HG03025 (cell line): Measurements from ENCODE around the gene PDLIM1.

ENCODE experiments used
- ATAC-seq: cut with Tn5 transposase; IDR thresholded peaks from one replicate; pipeline ENCODE4 v1.9.1; 2021; ENCODE audit warnings: mild to moderate bottlenecking, moderate library complexity; ENCODE audit not compliant: unreplicated experiment, low FRiP score

Gene PDLIM1, protein sequence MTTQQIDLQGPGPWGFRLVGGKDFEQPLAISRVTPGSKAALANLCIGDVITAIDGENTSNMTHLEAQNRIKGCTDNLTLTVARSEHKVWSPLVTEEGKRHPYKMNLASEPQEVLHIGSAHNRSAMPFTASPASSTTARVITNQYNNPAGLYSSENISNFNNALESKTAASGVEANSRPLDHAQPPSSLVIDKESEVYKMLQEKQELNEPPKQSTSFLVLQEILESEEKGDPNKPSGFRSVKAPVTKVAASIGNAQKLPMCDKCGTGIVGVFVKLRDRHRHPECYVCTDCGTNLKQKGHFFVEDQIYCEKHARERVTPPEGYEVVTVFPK

DNA sequence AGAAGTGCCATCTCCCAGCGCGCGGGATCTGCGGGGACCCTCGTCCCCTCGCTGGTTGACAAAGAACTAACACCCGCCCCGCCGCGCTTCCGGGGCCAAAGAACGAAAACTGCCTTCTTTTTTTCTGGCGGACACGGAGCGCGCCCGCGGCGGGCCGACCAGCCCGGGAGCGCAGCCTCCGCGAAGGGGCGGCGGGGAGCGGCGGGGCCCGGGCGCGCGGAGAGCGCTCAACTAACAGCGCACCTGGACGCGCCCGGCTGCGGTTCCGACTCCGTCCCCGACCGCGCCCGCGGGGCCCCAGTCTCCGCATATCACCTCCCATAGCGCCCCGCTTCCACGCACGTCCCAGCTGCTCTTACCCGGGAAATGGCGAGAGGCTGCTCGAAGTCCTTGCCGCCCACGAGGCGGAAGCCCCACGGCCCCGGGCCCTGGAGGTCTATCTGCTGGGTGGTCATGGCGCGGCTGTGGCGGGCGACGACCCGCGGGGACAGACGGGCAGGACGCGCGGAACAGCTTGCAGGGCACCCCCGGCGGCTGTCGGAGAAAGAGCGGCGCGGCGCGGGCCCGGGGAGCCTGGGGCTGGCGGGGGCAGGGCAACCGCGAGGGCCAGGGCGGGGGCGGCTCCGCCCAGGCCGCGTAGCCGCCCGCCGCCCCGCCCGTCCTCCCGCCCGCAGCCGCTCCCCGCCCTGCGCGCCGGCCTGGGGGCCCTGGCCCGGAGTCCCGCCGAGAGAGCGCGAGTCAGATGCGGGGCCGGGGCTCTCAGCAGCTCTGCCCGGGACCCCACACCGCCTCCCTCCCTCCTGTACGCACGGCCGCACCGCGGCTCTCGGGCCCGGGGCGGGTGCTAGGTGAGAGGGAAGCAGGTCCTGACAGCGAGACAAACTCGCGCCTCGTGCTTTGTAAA, at the start of gene PDLIM1:
PDLIM1 (minus strand) TSS at position 543 of the 904 bp plus-strand sequence; CDS start at position 455, 88 bp downstream.
- peak; percentile 36 for ATAC-seq

DNA sequence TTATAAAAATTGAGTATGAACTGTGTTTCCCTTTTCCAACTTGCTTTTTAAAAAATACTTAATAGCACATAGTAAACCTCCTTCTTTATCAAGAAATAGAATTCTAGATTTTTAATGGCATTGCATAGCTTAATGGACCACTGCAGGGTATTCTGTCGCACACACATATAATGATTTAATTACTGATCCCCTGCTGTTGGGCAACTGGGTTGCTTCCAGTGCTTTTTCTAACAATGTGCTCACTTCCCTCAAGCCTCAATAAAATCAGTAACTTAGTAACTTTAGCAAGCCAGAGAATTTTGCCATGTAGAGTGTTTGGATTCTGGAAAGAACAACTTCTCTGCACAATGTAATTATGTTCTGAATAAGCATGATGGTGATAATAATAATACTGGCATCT, 49.1 kb upstream of the PDLIM1 start:
- ATAC-seq, result no peak

DNA sequence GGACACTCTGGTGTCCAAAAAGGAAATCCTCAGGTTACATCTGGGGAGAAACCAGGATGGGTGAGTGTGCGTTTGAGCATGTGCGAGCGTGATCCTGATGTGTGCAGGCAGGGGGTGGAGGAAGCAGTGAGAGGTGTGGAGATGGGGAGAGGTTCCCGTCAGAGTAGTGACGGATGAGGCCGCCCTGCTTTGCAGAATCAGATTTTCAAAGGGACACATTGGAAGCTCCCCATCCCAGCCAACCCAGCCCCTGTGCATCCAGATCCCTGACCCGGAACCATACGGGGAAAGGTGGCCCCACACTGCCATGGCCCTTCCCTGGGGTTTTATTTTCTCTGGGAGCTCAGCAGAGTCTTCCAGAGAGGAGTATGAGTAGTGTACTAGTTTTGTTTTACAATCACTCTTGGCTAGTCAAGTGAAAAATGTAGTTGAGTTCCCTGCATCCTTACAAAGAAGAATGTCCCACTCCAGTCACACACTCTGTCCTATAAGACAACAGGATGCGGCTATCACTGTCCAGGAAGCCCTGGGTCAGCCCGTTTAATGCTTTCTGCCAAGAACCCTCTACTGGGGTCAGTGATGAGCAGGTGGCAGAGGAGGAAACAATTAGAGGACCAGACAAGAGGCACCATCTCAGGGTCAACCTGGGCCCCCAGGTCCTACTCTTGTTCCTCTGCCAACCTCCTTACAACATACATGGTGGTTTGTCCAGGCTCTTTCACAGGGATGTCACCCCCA, 46.8 kb upstream of the PDLIM1 start:
- no peak for ATAC-seq

DNA sequence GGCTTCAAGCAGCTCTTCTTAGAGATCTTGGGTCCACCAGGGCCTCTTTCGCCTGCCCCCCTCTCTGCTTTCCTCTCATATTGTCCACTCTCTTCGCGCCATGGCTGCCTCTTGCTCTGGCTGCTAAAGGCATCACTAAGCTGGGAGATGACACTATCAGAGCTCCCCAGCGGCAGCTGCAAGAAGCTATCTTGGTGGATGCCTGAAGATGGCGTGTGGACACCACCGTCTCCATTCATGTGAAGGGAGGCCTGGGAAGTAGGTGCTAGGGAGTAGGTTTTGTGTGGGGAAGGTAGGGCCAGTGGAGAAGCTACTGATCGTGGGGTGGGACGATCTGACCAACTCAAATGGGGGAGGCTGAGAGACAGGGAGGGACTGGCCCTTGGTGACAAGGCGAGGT, 45.9 kb upstream of the PDLIM1 start:
- no peak for ATAC-seq

DNA sequence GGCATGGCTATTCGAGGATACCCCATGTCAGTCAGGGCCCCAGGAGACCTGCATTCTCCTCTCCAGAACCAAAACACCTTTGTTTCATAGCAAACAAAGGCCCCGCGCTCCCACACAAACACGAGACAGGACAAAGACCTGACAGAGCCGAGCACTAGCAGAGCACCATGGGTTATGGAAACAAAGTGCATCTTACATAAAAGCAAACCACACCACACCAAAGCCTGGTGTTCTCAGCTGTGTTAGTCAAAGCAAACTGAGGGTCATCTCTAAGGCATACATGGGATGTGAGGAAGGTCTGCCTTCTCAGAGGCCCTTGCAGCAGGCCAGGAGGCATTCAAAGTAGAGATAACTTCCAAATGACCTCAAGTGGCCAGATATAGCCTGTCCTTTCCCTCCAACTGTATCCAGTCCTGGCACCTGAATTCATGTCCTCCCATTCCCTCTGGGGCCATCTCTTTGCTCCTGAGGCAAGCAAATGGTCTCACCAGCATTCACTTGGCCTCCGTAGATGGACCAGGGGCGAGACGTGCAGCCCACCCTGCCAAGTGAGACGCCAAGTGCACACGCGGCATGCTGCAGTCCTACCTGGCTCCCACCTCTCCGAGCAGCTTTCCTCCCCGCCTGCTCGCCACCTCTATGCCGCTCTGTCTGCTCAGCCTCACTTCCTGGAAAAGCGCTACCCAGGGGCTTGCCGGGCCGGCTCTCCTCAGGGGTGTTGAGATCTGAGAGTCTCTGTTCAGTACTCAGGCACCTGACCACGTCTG, 45.3 kb upstream of the PDLIM1 start:
- ATAC-seq, result no peak

DNA sequence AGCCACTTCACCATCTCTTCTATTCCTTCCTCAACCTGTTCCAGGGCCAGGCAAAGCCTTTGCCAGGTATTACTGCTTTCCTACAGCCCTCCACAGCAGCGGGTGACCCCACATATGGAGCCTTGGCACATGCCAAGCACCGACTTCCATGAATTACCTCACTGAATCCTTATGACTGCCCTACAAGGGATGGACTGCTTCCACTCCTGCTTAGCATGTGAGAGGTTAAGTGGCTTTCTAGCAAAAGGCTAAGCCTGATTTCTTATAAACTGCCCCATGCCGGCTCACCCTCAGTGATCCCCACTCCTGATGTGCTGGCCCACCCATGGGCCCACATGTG, 44.0 kb upstream of the PDLIM1 start:
- ATAC-seq, result no peak

DNA sequence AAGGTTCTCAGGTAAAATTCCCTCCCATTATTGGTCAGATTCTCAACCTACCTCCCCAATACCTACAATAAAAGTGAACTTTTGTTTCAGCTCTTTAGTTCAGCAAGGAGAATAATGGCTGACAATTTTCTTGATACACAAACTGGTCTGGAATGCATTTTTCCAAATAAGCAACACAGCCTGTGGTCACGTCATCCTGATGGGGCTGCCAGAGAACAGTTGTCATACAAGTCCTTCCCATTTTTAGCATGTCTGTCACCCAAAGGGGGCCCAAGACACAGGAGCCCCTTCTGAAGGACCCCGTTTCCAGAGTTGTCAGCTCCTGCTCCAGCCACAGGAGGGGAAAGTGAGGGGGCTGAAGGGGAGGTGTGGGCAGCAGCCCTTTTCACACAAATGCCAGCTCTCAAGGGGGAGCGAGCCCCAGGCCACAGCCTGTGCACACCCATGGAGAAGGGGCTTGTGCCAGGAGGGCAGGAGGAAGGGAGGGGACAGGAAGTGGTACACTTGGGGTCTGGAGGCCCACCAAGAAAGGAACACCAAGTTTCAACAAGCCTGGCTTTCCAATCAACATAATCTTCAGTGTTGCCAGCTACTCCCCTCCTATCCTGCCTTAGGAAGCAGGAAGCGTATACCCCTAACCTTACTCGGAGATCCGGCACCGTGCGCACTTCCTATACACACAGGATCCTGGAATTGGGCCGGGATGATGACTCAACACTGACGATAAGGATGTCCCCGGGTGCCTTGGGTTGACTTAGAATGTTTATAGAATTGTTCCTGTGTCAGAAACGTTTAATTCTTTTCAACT, 43.4 kb upstream of the PDLIM1 start:
- no peak for ATAC-seq

DNA sequence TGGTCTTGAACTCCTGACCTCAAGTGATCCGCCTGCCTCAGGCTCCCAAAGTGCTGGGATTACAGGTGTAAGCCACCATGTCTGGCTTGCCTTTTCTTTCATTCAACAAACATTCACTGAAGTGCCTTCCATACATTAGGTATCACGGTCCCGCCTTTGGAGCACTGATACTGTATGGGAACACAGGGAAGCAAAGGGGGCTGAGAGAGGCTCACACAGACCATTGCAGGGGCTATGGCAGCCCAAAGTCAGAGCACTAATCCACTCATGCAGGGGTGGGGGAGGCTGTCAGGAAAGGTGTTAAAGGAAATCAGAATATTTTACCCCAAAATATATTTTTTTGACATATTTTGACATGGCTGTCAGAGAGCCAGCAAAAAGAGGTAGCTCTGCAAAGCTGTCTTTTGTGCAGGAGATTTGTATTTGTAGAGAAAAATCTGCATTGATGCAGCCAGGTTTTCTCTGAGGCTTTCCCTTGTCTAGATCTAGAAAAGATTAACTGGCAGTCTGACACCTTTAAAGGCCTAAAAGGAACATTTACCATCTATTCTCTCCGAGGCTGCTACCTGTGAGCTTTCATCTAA, 42.0 kb upstream of the PDLIM1 start:
- ATAC-seq, result no peak

DNA sequence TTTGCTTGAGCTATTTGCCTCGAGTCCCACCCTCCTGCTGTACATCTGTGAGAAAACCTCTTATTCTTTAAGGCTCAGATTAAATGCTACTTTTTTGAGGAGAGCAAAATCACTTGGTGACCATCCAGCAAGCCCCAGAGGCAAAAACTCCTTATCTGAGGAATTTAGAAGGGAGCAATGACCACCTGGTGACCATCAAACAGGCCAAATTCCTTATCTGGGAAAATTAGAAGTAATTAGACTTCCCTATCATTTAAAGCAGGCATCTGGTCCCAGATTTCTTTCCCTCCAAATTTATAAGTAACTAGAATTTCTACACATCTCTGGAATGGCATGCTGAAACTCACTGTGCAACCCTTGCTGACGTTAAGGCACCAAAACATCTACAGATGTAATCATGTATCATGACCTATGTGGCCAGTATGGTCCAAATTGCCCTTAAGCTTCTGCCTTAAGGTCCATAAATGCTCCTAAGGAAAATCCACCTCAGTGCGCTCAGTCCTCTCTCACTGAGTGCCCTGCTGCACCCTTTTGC, 40.9 kb upstream of the PDLIM1 start:
- no peak for ATAC-seq

DNA sequence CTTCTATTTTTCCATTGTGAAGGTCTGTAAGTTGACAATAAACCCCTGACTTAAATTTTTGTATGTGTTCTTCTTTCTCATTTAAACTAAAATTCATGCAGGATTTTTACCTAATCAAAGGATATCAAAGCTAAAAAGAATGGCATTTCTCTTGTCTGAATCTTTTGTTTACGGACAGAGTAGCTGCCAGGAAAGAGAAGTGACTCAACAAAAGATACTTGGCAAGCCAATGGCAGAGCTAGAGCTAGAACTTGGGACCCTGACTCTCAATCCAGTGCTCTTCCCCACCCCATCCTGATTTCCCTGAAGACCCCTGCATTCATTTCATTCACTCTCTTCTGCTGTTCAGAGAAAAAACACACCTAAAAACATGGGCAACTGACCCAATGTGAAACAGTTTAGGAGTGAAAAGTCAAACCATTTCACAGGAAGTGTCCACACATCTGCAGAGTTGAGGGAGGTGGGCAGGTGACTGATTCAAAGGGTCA, 40.2 kb upstream of the PDLIM1 start:
- no peak for ATAC-seq

DNA sequence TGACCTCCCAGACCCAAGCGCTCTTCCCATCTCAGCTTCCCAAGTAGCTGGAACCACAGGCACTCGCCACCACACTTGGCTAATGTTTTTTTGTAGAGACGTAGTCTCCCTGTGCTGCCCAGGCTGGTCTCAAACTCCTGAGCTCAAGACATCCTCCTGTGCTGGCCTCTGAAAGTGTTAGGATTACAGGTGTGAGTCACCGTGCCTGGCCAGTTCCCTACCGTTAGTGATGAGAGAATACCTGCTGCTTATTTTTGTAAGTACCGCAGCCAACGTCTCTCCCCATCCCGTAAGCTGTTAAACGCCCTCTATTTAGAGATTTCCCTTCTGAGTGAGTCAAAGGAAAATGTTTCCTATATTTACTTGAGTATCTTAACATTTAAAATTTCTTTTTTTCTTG, 38.5 kb upstream of the PDLIM1 start:
- no peak for ATAC-seq

DNA sequence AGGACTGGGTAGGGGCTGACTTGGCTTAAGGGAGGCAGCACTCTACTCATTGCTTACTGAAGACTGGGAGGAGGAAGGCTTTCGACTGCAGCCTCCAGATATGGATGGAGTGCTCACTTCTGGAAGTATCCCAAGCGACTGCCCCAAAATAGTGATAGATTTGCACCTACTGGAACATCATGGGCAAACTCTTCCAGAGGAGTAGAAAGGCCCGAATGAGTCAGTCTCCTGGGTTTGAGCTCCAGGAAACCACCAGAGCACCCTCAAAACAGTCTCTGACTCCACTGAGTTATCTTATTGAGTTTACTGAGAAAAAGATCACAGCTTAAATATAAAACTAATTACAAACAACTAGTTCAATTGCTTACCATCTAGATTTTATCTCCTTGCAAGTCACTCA, 37.2 kb upstream of the PDLIM1 start:
- no peak for ATAC-seq

DNA sequence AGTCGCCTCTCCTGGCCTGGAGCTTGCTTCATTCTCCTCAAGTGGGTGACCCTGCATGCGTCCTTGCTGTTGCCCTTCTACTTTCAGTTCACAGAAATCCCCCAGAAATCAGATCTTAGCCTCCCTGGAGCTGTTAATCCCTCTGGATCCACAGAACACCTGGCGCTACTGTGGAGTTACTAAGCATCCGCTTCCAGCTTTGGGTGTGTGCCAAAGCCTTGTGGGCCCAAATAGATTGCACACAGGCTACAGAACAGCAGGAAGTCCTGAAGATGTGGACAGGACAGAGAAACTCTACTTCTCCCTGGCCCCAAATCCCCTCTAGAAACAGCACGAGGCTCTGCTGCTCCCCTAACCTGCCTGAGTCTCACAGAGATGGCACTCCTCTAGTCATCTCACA, 36.6 kb upstream of the PDLIM1 start:
- no peak for ATAC-seq

DNA sequence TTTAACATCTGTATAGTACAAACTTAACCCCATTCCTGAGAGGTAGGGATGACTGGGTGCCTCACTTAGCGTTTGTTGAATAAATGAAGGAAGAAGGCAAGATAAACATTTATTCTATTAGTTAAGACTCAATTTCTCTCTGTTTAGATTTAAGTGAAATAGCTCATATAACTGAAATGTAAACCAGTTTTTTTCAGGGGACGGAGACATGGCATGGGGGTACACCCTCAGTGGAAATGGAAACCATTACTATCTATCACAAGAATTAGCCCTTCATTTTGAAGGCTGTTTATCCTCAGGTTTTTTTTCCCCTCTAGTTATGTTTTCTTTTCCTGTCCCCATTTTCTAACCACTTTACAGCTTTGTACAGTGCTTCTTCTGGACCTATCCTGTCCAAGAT, 35.6 kb upstream of the PDLIM1 start:
- no peak for ATAC-seq

DNA sequence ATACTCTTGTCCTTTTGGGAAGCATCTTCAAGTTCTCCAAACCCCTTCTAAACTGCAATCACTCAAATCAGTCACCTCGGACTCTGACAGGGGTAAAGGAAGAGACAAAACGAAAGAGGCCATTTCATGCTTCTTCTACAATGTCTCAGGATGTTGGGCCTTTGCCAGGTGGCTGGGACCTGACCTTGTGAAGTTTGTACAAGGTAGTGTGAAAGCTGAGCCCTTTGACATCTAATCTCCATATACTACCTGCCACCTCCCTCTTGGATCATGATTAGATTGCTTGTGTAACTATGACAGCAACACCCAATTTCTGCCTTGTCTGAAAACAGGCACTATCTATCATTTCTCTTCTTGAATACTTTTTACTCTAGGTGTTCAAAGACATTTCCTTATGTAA, 35.1 kb upstream of the PDLIM1 start:
- ATAC-seq, result no peak

DNA sequence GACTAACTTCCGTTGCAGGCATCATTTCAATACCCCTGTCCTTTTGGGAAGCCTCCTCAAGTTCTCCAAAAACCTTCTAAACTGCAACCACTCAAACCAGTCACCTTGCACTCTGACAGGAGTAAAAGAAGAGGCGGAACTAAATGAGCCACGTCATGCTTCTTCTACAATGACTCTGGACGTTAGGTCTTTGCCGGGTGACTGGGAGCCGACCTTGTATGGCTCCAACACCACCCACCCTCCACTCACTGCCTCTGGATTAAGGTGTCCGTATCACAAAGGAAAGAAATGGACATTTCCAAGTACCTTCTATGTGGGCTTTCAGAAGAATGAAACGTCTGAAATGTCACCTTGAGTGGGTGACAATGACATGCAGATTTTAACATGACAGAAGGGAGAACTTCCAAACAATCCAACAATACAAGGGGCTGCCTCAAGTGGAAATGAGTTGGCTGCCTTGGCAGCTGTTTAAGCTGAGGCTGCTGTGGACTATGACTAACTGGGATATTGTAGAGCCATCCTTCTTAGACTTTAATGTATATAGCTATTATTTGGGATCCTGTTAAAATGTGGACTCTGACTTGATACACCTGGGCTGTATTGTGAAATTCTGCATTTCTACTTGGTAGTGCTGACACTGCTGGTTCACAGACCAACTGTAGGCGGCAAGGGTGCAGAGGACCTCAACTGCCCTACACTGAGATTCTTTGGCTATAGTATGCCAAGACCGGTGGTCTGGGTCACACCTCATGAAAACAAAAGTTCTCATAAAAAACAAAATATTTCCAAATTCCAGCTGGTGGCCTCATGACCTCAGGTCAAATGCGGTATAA, 33.8 kb upstream of the PDLIM1 start:
- ATAC-seq, result no peak

DNA sequence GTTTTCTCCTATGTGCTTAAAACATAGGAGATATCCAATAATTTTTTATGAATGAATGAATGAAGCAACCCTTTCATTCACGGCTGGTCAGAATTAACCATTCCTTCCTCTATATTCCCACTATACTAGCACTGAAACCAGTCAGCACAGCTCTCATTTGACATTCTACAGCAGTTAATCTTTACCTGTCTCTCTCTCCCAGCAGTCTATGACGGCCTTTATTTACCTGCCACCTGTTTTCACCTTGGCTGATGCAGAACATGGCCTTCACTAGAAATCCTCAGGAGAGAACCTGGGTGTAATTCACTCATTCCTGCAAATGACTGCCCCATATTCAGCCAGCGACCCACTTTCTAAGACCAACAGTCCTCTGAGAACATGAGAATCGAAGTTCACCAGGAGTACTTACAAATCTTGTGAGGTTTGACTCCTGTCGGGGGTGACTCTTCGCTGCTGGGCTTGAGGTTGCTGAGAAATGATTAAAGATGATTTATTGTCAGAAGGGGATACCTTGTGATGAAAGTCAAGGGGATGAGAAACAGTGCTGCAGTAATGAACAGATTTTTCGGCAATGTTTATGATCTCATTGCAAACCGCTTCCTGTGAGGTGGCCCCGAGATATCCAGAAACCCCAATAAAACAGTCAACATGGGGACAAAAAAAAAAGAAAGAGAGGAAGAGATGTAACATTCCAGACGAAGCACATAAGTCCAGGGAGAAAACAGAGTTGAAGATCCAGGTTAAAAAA, 30.9 kb upstream of the PDLIM1 start:
- ATAC-seq, result no peak
